Large intestine (tissue), 3 donors: ENCODE data around the gene C19orf53. TPM values are rescaled to one million over a fixed set of nuclear protein-coding genes. Genes with fewer than 3 reads are reported as not detected.
A peak's percentile ranks its signal among the peaks of the same experiment; 100 is the strongest.
"Not testable (repeated sequence)": the region's sequence is repeated elsewhere in the genome, so short reads cannot be mapped to it uniquely, and the experiment has no call there.

ENCODE experiments used
- DNase-seq, 2 donors: peaks; one replicate each; pipeline versions ENCODE4 v3.0.0 to v3.0.0-alpha.2; 2013
- H3K27ac ChIP-seq: one replicate; pipeline ENCODE4 v1.5.1; 2013; ENCODE audit warnings: low read length
- H3K27me3 ChIP-seq: 2 replicates; pipeline ENCODE4 v1.6.1; 2013; ENCODE audit warnings: low read length; ENCODE audit not compliant: control insufficient read depth, insufficient read depth
- H3K36me3 ChIP-seq: 2 replicates; pipeline ENCODE4 v1.6.1; 2013; ENCODE audit warnings: low read length; ENCODE audit not compliant: control insufficient read depth, insufficient read depth
- H3K4me1 ChIP-seq: one replicate; pipeline ENCODE4 v1.6.1; 2013; ENCODE audit warnings: low read length; ENCODE audit not compliant: control insufficient read depth, insufficient read depth
- H3K4me3 ChIP-seq: one replicate; pipeline ENCODE4 v1.5.1; 2013; ENCODE audit warnings: low read length
- H3K9me3 ChIP-seq: one replicate; pipeline ENCODE4 v1.6.1; 2013; ENCODE audit warnings: mild to moderate bottlenecking, low read depth, low read length, moderate library complexity; ENCODE audit not compliant: control insufficient read depth
- WGBS: methylation state at CpG from one replicate; pipeline ENCODE4 v1.1.5; 2013; ENCODE audit warnings: low lambda C conversion rate; ENCODE audit not compliant: insufficient coverage; 5-methylcytosine and 5-hydroxymethylcytosine counted together
- polyA plus RNA-seq: library from polyadenylated mRNA; unstranded; fragments of 120-200 nt; gene quantifications from one replicate; pipeline ENCODE4 v1.2.1, GENCODE V29; 2013

C19orf53 gene
- polyA plus RNA-seq, 1 donor, result 101 TPM

GRCh38 chr19:13741893-13742292 is 32.4 kb upstream of the C19orf53 start:
- peaks cover 4% of the 10 kb centered on the region for H3K36me3 ChIP-seq
- H3K4me3 ChIP-seq, result no peak overlapping the region
- no peak overlapping the region for H3K27ac ChIP-seq
- no CpG with 5 or more reads among the region's 2 CpGs for WGBS
- no peak for DNase-seq
- no peaks in the 10 kb centered on the region for H3K27me3 ChIP-seq
- H3K4me1 ChIP-seq, result peaks cover 8% of the 10 kb centered on the region
- no peaks in the 10 kb centered on the region for H3K9me3 ChIP-seq

GRCh38 chr19:13742756-13743155 is 31.5 kb upstream of the C19orf53 start:
- DNase-seq, result peak in 1 of 2 donors; percentile 49
- peaks cover 4% of the 10 kb centered on the region for H3K36me3 ChIP-seq
- no peak overlapping the region for H3K4me3 ChIP-seq
- H3K27me3 ChIP-seq, result no peaks in the 10 kb centered on the region
- peaks cover 8% of the 10 kb centered on the region for H3K4me1 ChIP-seq
- WGBS, result no CpG with 5 or more reads among the region's 1 CpG
- peaks cover 5% of the 10 kb centered on the region for H3K9me3 ChIP-seq
- H3K27ac ChIP-seq, result no peak overlapping the region

DNA sequence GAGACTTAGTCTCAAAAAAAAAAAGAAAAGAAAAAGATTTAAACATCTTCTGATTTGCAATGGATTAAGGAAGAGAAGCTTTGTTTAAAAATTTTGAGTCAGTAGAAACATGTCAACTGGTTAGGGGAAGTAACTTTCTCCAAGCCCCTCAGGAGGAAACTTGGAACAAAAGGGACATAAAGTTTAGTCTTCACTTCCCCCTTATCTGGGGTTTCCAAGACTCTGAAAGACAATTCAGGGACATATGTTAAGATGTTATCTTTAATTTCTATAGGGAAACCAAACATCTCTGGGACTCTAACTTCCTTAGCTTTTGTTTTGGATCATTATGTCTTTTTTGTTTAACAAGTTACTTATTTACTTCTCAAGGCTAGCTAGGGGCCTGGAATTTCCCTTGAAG is 30.1 kb upstream of the C19orf53 start:
- Histone ChIP-seq H3K36me3 (no peaks in the 10 kb centered on the region), H3K9me3 (peaks cover 5% of the 10 kb centered on the region), H3K4me3 (no peak overlapping the region), H3K4me1 (peaks cover 8% of the 10 kb centered on the region), H3K27me3 (no peaks in the 10 kb centered on the region), H3K27ac (no peak overlapping the region)
- DNase-seq, result no peak

GRCh38 chr19:13747098-13747453 is 27.2 kb upstream of the C19orf53 start:
- WGBS, result no CpG with 5 or more reads among the region's 8 CpGs
- Histone ChIP-seq H3K4me3 (peak overlapping the region; percentile 99), H3K27ac (peak overlapping the region; percentile 44), H3K27me3 (no peaks in the 10 kb centered on the region), H3K9me3 (peaks cover 5% of the 10 kb centered on the region), H3K36me3 (peaks cover 7% of the 10 kb centered on the region), H3K4me1 (peaks cover 6% of the 10 kb centered on the region)
- DNase-seq, result no peak

- no peaks in the 10 kb centered on the region for H3K4me1 ChIP-seq
- whole genome bisulfite sequencing, result no CpG with 5 or more reads among the region's 25 CpGs
- H3K27me3 ChIP-seq, result no peaks in the 10 kb centered on the region
- H3K27ac ChIP-seq, result peak overlapping the region; percentile 79
- peaks cover 5% of the 10 kb centered on the region for H3K9me3 ChIP-seq
- DNase-seq, result peak in 1 of 2 donors; percentile 71
- H3K4me3 ChIP-seq, result peak overlapping the region; percentile 99
- H3K36me3 ChIP-seq, result peaks cover 17% of the 10 kb centered on the region
Observed at GRCh38 chr19:13748169-13748828, 26.0 kb upstream of the C19orf53 start.

GRCh38 chr19:13751436-13751835 is 22.8 kb upstream of the C19orf53 start:
- Histone ChIP-seq H3K27me3 (no peaks in the 10 kb centered on the region), H3K4me3 (no peak overlapping the region), H3K27ac (no peak overlapping the region), H3K36me3 (peaks cover 41% of the 10 kb centered on the region), H3K9me3 (peaks cover 5% of the 10 kb centered on the region), H3K4me1 (no peaks in the 10 kb centered on the region)
- no peak for DNase-seq
- WGBS, result no CpG with 5 or more reads among the region's 16 CpGs

DNA sequence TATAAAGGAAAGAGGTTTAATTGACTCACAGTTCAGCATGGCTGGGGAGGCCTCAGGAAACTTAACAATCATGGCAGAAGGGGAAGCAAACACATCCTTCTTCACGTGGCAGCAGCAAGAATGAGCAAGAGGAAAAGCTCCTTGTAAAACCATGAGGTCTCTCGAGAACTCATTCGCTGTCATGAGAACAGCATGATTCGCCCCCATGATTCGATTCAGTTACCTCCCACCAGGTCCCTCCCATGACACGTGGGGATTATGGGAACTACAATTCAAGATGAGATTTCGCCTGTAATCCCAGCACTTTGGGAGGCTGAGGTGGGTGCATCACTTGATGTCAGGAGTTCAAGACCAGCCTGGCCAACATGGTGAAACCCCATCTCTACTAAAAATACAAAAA is 20.6 kb upstream of the C19orf53 start:
- not testable (repeated sequence) for H3K9me3 ChIP-seq, H3K27ac ChIP-seq, H3K4me1 ChIP-seq, H3K27me3 ChIP-seq, DNase-seq, H3K4me3 ChIP-seq
- 100% methylated on average over 1 of the region's 7 CpGs for WGBS
- H3K36me3 ChIP-seq, result peaks cover 61% of the 10 kb centered on the region

DNA sequence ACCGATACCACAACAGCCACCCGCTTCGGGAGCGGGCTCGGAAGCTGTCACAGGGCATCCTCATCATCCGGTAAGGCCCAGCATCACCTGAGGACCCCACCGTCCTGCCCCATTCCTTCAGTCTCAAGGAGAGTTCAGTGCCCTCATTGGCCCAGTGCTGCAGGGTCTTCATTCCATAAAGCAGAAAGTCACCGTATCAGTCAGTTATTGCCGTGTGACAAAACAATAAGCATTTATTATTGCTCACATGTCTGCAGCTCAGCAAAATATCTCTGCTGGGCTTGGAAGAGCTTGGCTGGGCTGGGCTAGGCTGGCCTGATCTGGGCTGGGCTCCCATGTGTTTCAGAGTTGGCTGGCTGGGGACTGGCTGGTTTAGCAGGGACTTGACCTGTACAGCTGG is 18.0 kb upstream of the C19orf53 start:
- WGBS, result no CpG with 5 or more reads among the region's 9 CpGs
- H3K4me3 ChIP-seq, result no peak overlapping the region
- no peaks in the 10 kb centered on the region for H3K9me3 ChIP-seq
- no peak for DNase-seq
- H3K27ac ChIP-seq, result no peak overlapping the region
- H3K27me3 ChIP-seq, result no peaks in the 10 kb centered on the region
- H3K4me1 ChIP-seq, result no peaks in the 10 kb centered on the region
- peaks cover 82% of the 10 kb centered on the region for H3K36me3 ChIP-seq

DNA sequence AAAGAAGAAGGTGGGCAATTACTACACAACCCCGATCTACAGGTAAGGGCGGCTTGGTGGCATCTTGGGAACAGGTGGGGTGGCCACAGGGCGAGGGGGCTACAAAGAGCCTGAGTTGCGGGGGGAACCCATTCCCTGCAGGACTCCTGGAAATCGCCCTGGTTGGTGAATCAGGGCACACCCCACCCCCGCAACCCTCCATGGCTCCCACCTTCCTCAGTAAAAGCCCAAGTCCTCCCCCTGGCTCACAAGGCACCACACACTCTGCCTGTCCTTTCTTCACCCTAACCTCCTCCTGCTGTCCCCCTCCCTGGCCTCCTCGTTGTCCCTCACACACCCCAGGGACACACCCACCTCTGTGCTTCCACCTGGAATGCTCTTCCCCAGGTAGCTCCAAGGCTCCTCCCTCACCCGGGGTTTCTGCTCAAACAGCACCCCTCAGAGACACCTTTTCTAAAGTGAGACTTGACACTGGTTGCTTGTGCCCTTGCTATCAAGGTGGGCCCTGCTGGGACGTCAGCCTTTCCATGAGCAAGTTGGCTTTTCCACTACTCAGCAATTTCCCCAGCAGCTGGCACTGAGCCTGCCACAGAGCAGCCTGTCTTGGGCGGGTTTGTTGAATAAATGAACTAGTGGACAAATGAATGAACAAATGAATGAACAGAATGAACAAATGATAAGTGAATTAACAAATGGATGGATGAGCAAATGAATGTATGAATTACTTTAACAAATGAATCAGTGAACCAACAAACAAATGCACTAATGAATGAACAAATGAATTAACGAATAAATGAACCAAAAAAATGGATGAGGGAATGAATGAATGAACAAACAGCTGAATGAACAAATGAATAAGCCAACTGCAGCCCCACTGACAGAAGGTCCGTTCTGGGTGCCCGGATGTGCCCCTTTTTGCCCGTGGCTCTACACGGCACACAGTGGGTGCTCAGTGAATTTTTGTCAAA is 16.2 kb upstream of the C19orf53 start:
- 100% methylated on average over 1 of the region's 15 CpGs for WGBS
- DNase-seq, result no peak
- Histone ChIP-seq H3K27ac (no peak overlapping the region), H3K4me1 (no peaks in the 10 kb centered on the region), H3K27me3 (no peaks in the 10 kb centered on the region), H3K36me3 (peaks cover 85% of the 10 kb centered on the region), H3K4me3 (no peak overlapping the region), H3K9me3 (no peaks in the 10 kb centered on the region)

GRCh38 chr19:13758795-13759194 is 15.5 kb upstream of the C19orf53 start:
- peaks cover under 1% of the 10 kb centered on the region for H3K4me1 ChIP-seq
- no peaks in the 10 kb centered on the region for H3K27me3 ChIP-seq
- no CpG with 5 or more reads among the region's 24 CpGs for WGBS
- peaks cover 85% of the 10 kb centered on the region for H3K36me3 ChIP-seq
- H3K27ac ChIP-seq, result no peak overlapping the region
- no peak overlapping the region for H3K4me3 ChIP-seq
- no peak for DNase-seq
- no peaks in the 10 kb centered on the region for H3K9me3 ChIP-seq
